Inflammatory macrophage (primary cell): ENCODE data around the gene PIK3R3.

Source experiments
- DNase-seq, 2 donors: peaks; one replicate each; pipeline ENCODE4 v3.0.0-alpha.2; 2020 to 2022

The PIK3R3 gene

DNA sequence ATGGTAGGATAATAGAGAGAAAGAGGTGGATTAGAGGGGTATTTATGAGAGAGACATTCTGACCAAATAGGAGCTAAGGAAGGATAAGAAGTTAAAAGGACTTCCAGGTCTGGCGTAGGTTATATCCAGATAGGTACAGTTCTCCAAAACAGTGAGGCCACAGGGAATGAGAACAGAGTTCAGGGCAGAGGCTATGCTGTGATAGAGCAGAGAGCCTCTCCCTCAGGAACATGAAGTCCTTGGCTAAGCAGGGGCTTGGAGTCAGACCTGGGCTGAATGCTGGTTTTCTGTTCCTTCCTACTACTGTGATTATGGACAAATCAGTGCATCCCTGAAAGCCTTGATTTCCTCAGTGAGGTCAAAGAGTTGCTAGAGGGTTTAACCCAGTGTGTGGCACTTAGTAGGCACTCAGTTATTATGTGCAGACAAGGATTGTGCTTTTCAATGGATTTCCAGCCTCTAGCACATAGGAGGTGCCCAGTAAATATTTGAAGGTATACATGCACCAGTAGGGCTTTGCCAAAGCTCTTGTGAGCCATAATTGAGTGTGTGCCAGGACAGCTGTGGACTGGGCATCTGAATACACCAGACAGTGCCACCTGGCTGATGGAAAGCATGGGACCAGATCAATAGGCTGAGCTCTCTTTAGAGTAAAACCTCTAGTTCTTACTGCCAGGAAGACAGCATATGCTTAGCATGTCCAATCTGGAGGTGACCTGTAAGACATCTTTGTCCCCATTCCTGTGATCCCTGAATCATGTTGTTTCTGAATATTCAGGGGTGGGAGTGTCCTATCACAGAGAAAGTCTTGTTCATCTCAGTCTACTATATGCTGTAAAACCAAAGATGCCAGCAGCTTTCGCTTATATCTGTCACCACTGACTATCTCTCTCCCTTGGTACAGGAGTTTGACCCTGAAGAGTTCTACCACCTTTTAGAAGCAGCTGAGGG, 111.1 kb downstream of the PIK3R3 start:
- DNase-seq: no peak

DNA sequence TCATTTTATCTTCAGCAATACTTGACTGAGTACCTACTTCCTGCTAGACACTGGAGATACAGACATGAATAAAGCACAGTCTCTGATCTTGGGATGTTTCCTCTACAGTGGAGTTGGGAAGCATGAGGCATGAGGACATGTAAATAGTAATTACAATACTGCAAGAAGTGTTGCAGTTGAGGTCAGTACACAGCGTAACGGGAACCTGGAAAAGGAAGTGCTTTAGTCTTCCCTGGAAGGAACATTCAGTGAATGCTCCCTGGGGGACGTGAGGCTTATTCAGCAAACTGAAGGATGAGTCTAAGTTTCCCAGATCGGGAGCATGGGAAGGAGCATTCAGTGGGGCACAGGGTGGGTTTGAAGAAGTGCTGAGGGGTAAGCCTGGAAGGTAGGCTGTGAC, 112.4 kb downstream of the PIK3R3 start:
- peak; percentile 48 to 61 for DNase-seq

DNA sequence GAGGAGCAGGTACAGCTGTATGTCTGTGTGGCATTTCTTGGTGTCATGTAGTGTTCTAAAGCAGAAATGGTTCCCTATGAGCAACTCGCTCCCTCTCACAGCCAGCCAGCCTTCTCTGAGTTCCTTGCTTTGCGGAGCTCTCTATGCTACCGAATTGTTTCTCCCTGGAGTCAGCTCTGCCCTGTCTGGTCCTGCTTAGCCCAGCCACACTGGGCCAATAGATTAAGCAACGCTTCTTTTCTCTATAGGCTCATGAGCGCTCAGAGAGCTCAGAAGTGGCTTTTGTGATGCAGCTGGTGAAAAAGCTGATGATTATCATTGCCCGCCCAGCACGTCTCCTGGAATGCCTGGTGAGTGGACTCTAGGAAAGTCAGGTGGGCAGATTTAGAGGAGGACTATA, 113.1 kb downstream of the PIK3R3 start:
- DNase-seq: no peak

DNA sequence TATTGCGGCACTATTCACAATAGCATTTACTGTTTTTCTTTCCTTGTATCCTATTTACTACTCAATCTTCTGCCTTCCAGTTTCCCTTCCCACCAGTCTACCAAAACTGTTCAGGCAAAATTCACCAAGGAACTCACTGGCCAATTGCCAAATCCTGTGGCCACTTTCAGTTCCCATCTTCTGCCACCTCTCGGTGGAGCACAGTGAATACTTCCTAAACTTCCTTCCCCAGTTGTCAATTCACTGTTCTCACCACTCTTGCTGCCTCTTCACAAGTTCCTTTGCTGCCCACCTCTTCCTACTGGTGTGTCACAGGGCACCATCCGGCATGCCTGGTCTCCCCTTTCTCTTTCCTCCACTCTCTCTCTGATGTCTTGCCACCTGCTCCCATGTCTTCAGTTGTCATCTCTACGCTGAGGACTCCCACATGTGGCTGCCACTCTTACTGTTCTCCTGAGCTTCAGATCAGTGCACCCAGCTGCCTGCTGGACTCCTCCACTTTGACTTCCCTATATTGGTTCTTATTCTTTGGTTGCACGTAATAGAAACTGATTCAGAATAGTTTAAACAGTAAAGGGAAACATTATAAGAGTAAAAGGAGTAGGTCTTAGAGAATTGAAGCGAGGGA, 114.4 kb downstream of the PIK3R3 start:
- peak; percentile 67 to 77 for DNase-seq

DNA sequence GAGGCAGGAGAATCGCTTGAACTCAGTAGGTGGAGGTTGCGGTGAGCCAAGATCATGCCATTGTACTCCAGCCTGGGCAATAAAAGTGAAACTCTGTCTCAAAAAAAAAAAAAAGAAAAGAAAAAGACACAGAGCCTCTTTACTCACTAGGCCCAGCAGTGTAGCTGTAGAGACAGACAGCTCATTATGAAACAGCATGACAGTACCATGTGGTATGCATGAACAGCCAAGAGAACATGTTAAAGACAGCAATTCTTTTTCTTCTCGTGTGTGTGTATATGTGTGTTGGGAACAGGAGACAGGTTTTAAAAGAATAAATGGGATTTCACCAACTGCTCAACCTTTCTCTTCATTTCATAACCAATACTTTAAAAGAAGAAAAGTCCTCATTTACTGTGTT, 118.8 kb downstream of the PIK3R3 start:
- no peak for DNase-seq

DNA sequence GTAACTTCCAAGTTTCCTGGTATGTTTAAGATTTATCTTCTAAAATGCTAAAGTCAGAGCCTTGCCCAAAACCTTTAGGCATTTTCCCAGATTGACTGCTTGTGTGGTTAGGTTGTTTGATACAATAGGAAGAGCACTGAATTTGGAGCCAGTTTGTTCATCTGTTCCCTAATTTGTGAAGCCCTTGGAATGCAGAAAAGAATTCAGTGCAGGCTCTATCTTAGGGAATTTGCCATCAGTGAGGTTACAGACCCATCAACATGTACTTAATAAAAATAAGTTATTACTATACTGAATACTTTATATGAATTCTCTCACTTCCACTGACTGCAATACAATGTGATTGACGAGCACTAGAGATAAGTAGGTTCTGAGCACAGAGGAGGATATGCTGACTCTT, 120.2 kb downstream of the PIK3R3 start:
- no peak for DNase-seq

DNA sequence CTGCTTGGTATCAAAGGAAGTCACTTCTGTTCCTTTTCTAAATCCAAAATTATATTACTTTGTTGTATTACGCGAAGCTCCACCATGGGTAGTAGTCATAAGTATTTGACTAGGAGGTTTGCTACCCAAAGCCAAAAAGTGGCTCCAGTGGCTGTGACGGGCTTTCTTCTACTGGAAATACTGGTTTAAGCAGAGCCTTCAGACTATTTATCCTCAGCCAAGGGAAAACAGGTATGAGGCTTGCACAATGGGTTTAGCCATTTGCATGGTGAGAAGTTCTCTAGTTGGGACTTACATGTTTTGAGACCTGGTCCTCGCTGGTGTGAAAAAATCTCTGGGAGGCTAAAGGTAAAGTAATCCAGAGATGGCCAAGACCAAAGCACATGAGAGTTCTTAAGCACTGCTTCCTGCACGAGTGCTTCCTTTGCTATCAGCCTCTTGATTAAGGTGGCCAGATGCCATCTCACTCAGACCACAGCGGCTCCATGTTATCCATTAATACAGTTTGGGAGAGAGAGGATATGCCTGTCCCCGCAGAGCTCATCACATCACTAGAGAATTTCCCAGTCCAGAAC, 121.2 kb downstream of the PIK3R3 start:
- no peak for DNase-seq

DNA sequence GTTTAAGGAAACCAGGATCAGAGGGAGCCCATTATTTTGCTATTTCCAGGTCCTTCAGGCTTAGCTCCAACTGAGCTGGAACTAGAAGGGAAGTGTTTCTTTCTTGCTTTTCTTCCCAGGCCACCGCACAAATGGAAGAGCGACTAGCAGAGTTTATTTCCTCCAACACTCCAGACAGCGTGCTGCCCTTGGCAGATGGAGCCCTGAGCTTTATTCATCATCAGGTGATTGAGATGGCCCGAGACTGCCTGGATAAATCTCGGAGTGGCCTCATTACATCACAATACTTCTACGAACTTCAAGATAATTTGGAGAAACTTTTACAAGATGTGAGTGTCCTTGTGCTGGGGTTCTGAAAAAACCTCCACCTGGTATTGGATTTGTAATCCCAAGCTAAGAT, 121.8 kb downstream of the PIK3R3 start:
- DNase-seq: no peak

DNA sequence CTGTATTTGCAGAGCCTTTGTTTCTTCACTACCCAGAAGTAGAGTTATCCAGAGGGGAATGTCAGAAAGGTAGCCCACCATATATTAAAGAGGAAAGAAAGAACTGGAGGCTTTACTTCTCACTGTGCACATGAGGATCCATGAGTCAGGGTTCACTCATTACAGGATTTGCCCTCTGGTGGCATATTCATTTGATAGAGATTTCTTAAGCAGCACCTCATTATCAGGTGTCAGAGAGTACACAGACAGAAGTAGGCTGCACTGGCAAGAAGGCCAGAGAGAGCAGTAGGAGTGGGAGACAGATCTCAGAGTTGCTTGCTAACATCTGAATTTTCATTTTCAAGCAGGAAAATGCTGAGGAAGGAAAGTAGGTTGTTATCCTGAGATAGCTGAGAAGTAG, 123.8 kb downstream of the PIK3R3 start:
- no peak for DNase-seq

DNA sequence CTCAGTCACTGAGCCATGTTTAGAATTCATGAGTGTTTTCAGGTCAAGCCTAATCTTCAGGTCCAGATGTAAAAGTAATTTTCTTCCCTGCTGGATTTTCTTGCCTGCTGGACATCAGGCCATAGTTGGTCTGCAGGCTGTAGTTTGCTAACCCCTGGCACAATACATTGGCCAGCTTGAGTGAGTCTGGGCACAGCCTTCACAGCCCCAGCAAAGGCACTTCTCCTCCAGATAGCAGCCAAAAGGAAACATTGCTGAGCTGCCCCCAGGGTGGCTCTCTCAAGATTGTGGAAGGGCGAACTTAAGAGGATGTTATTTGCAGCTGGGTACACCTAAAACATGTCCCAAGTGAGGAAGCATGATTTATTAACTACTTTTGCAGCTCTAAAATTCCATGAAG, 126.8 kb downstream of the PIK3R3 start:
- no peak for DNase-seq

DNA sequence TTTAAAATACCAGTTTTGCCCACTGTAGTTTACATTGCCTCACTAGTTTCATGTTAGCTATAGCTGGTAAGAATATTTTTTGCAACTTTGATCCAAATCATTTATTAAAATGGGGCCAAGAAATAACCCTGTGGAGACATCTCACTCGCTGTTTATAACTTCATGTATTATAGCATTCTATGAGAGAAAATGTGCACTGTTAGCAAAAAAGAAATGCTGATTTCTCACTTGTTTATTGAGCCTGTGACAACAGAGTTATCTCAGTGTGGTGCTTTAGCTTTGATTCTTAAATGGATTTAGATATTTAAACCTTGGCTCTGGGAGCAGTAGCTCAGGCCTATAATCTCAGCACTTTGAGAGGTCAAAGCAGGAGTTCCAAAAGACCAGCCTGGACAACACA, 127.9 kb downstream of the PIK3R3 start:
- no peak for DNase-seq

DNA sequence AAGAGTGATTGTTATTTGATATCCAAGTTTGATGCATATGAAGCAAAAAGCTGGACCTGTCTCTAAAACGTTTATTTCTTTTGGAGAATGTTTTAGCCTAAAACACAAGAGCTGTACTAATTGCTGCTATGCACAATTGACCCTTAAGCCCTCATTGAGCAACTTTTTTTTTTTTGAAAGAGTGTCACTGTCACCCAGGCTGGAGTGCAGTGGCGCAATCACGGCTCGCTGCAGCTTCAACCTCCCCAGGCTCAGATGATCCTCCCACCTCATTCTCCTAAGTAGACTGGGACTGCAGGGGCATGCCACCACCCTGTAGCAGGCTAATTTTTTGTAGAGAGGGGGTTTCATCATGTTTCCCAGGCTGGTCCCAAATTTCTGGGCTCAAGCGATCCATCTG, 129.1 kb downstream of the PIK3R3 start:
- DNase-seq: peak; percentile 86 to 87

DNA sequence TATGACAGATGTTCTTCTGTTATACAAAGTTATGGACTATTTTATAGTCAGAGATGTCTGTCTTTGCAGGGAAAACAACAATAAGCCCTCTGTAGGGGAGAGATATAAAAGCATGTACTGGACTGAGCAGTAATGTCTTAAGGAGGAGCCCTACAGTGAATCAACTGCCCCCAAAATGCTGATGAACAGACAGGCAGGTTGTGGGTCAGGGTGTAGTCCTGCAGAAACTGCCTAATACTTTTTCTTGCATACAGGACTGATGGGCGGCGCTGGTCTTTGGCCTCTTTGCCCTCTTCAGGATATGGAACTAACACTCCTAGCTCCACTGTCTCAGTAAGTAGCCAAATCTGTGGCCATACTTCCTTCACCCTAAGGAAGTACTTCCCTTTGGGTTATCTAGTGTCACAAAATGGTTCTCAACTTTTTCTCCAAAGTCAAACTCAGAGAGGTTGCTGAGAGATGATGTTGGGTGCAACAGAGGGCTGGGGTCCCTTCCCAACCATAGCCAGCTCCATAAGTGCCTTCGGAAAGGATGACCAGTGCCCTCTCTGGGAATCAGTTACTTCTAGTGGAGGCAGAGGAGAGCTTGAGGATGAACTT, 129.8 kb downstream of the PIK3R3 start:
- peak; percentile 27 to 34 for DNase-seq

DNA sequence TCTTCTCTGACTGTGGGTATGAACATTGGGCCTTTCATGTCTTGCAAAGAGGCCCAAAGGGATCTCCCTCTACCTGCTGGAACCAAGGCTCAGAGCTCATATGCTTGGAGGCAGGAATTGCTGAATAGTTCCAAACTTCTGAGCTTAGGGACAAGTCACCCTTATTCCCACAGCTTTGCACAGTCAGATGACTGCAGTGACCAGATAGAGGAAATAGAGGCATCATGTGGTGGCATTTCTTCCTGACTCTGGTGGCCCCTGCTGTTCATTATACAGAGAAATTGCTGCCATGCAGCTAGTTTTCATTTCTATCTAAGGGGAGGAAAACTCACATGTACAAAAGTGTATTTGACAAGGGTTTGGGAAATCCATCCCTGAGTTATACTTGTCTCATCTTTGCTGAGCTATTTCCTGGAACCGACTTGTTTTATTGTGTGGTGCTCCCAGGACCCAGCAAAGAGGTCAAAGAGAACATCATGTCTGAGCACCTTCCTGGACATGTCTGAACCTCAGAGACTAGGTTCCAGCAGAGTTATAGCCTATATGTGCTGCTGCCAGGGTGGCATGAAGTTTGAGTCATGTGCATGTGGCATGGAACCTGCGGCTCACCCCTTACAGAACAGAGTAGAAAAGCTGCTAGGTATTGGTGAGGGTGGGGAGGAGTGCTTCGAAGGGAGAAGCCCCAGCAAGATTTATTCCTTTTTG, 131.2 kb downstream of the PIK3R3 start:
- peak; percentile 60 to 74 for DNase-seq

DNA sequence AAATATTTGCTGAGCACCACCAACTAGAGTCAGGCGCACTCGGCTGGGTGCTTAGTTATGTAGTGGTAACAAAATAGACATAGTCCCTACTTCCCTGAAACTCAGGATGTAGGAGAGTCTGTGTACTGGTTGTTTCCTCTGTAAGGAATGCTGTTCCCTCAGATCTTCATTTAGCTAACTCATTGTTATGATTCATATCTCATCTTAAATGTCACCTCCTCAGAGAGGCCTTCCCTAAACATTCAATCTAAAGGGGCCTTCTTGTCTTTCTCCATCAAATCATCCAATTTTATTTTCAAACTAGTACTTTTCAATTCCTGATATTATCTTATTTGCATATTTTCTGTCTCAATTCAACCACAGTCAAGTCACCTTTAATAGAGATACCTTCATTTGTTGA, 132.9 kb downstream of the PIK3R3 start:
- no peak for DNase-seq

DNA sequence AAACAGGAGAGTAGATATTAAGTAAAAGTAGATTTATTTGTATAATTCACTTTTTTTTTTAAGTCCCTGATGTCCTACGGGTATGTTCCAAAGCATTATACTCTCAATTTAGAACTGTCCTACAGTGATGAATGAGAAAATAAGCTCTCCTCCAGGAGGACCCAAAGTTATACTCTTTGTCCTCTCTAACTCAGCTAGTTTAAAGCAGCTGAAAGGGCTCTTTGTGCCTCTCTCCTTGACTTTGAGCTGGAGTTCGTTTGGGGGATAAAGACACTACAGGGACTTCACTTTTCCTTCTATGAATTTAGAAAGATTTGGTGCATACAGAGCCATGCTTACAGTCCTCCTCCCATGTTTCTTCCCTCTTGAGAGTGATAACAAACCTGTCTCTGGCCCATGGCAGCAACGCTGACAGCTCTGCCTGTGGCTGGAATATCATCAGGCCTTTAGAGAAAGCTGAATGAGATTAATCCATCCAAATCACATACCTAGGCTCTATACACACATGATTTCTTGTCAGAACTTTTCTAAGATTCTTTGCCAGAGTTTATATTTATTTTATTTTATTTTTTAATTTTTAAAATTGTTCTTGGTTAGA, 134.3 kb downstream of the PIK3R3 start:
- no peak for DNase-seq

DNA sequence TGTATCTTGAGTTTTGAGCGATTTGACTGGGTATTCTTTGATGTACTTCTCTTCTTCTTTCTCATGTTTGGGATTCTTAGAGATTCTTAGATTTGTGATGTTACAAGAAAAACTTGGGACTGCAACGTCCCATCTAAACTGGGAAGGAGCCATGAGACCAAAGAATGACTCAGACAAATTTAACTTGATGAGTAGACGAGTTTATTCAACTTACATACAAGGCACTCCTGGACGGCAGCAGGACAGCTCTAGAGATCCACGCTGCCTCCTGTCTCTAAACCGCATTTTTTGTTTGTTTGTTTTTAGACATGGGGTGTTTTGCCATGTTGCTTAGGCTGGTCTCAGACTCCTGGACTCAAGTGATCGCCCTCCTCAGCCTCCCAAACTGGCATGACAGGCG, 137.1 kb downstream of the PIK3R3 start:
- DNase-seq: no peak

DNA sequence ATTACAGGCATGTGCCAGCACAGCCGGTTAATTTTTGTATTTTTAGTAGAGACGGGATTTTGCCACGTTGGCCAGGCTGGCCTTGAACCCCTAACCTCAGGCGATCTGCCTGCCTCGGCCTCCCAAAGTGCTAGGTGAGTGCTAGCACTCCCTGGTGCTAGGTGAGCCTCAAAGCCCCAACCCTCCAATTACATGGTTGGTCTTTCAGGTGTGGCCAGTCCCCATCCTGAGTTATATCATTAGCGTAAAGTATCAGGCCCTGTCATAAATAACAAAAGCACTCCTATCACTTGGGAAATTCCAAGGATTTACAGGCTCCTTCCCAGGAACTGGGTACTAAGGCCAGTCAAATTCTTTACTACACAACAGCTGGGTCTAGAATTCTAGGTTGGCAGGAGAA, 138.0 kb downstream of the PIK3R3 start:
- DNase-seq: no peak
